Measurements from ENCODE around the gene PCDHGB3. TPM values are rescaled to one million over a fixed set of nuclear protein-coding genes. Genes with fewer than 3 reads are reported as not detected.

PCDHGB3 gene
- total RNA-seq, 1 experiment from 2014 or later, result 0.49 TPM

GRCh38 chr5:141355641-141356040 lies 14.4 kb upstream of the PCDHGB3 start:
- DNase-seq (ENCODE audit: low read depth, low spot score) (no peak), ATAC-seq (no peak)
- intact Hi-C loops (cut with micrococcal nuclease; ENCODE audit: unreplicated experiment), result loop anchor here (10.0 kb wide), 1 partner anchor 169 kb away; no protein-coding TSS in a partner anchor
- Histone ChIP-seq H3K9me3 (ENCODE audit: control insufficient read depth, insufficient read depth, low read depth, low read length) (no peaks in the 10 kb centered on the region), H3K4me3 (ENCODE audit: low read depth in 2 of 2, low read length in 2 of 2) (no peak overlapping the region), H3K27ac (ENCODE audit: low read length) (no peak overlapping the region), H3K27me3 (ENCODE audit: control insufficient read depth, insufficient read depth, low read length) (no peaks in the 10 kb centered on the region; the same call in 1 of the 2 replicates), H3K4me1 (ENCODE audit: control insufficient read depth, insufficient read depth, low read length) (no peaks in the 10 kb centered on the region), H3K36me3 (ENCODE audit: control insufficient read depth, insufficient read depth, low read length) (no peaks in the 10 kb centered on the region)
- in situ Hi-C loops (cut with HindIII; ENCODE audit: low pct_unique_long_range_greater_than_20kb, low sequenced_read_pairs), result no loop called here
- no TSS peak for BruUV-seq (replicated peaks)
- TF ChIP-seq POLR2AphosphoS5 (IDR thresholded peaks at IDR 0.05; ENCODE audit: low read depth, low read length) (no peak), SIN3A (IDR thresholded peaks at IDR 0.05; ENCODE audit: borderline replicate concordance, insufficient read depth, low read depth, low read length) (no peak), CTCF (IDR thresholded peaks at IDR 0.05) (no peak), REST (IDR thresholded peaks at IDR 0.05; ENCODE audit: insufficient read depth in 1 of 2, low read depth in 2 of 2, low read length in 1 of 2) (no peak), TCF7L2 (IDR thresholded peaks at IDR 0.05; ENCODE audit: low read depth, low read length) (no peak)
- POLR2A ChIA-PET, result no interaction called here
- CTCF ChIA-PET, result interaction anchor here (0.8 kb wide), 1 partner anchor 202 kb away, joined by 3 read pairs; no protein-coding TSS in a partner anchor

GRCh38 chr5:141356133-141356532 lies 13.9 kb upstream of the PCDHGB3 start:
- Histone ChIP-seq H3K4me3 (ENCODE audit: low read depth in 2 of 2, low read length in 2 of 2) (no peak overlapping the region), H3K27ac (ENCODE audit: low read length) (no peak overlapping the region), H3K27me3 (ENCODE audit: control insufficient read depth, insufficient read depth, low read length) (no peaks in the 10 kb centered on the region), H3K9me3 (ENCODE audit: control insufficient read depth, insufficient read depth, low read depth, low read length) (no peaks in the 10 kb centered on the region), H3K36me3 (ENCODE audit: control insufficient read depth, insufficient read depth, low read length) (no peaks in the 10 kb centered on the region), H3K4me1 (ENCODE audit: control insufficient read depth, insufficient read depth, low read length) (no peaks in the 10 kb centered on the region)
- ChIA-PET POLR2A (no interaction called here), CTCF (interaction anchor here (0.8 kb wide), 1 partner anchor 202 kb away, joined by 3 read pairs; no protein-coding TSS in a partner anchor)
- no TSS peak for BruUV-seq (replicated peaks)
- intact Hi-C loops (cut with micrococcal nuclease; ENCODE audit: unreplicated experiment) (loop anchor here (10.0 kb wide), 1 partner anchor 169 kb away; no protein-coding TSS in a partner anchor), in situ Hi-C loops (cut with HindIII; ENCODE audit: low pct_unique_long_range_greater_than_20kb, low sequenced_read_pairs) (no loop called here)
- DNase-seq (ENCODE audit: low read depth, low spot score) (no peak), ATAC-seq (no peak)
- no peak for TF ChIP-seq POLR2AphosphoS5 (IDR thresholded peaks at IDR 0.05; ENCODE audit: low read depth, low read length)
- TF ChIP-seq SIN3A (IDR thresholded peaks at IDR 0.05; ENCODE audit: borderline replicate concordance, insufficient read depth, low read depth, low read length), result no peak
- no peak for TF ChIP-seq CTCF (IDR thresholded peaks at IDR 0.05)
- no peak for TF ChIP-seq REST (IDR thresholded peaks at IDR 0.05; ENCODE audit: insufficient read depth in 1 of 2, low read depth in 2 of 2, low read length in 1 of 2)
- no peak for TF ChIP-seq TCF7L2 (IDR thresholded peaks at IDR 0.05; ENCODE audit: low read depth, low read length)
